K562 (cell line): ENCODE measurements around the gene MYADM. TPM values are rescaled to one million over a fixed set of nuclear protein-coding genes. Genes with fewer than 3 reads are reported as not detected.

ENCODE experiments used
- MCM3 ChIP-seq: fragments of 450-650 bp; IDR thresholded peaks from 2 replicates; pipeline ENCODE4 v1.6.1; 2016
- NBN ChIP-seq: fragments of 450-650 bp; IDR thresholded peaks from 2 replicates; pipeline ENCODE4 v1.6.1; 2016; ENCODE audit warnings: low read depth, mild to moderate bottlenecking
- NEUROD1 ChIP-seq: fragments of 150-350 bp; IDR thresholded peaks from 2 replicates; pipeline ENCODE4 v1.6.1; 2014; ENCODE audit warnings: borderline replicate concordance, low read length, low read depth; ENCODE audit not compliant: partially characterized antibody
- PHB ChIP-seq: fragments of 250-450 bp; sonication (Bioruptor Pico); IDR thresholded peaks from 2 replicates; pipeline ENCODE4 v1.5.0; 2021
- PHTF2 ChIP-seq: fragments of 250-450 bp; sonication (Bioruptor Pico); IDR thresholded peaks from 2 replicates; pipeline ENCODE4 v1.5.0; 2021; ENCODE audit warnings: mild to moderate bottlenecking
- SMC3 ChIP-seq: conservative IDR thresholded peaks from 2 replicates; pipeline ENCODE4 v1.6.1; 2011; ENCODE audit warnings: low read depth, low read length, improper control_type of control experiment; ENCODE audit not compliant: insufficient read depth
- ZBTB8A ChIP-seq: fragments of 450-650 bp; IDR thresholded peaks from 2 replicates; pipeline ENCODE4 v1.6.1; 2018; ENCODE audit warnings: mild to moderate bottlenecking, moderate library complexity; ENCODE audit not compliant: partially characterized antibody
- ZNF143 ChIP-seq: sonication (generic); formaldehyde crosslinking; IDR thresholded peaks from 2 replicates; pipeline ENCODE4 v1.9.0; 2022; ENCODE audit warnings: mild to moderate bottlenecking, missing genetic modification reagents
- polyA plus RNA-seq, 8 experiments: library from polyadenylated mRNA; depleted of rRNA in 4 of 8; stranded (reverse) in 5 of 8; unstranded in 3 of 8; fragments of >200 nt; fragmentation: Nextera tagmentation in 2 of 8; fragmentation: Illumina TruSeq in 1 of 8; extraction: Ambion mirVana in 2 of 8; extraction: Trizol in 1 of 8; gene quantifications; 2 replicates each; pipeline versions ENCODE4 v1.2.1 to v1.2.3, GENCODE V29; 2011 to 2014; ENCODE audit warnings: inconsistent platforms in 1 of 8, missing spikeins in 1 of 8
- total RNA-seq, 7 experiments: library from RNA; depleted of rRNA in 6 of 7; stranded (reverse); fragments of >200 nt in 6 of 7; fragmentation: Illumina TruSeq in 2 of 7; extraction: Trizol in 2 of 7; gene quantifications; 2 replicates each; pipeline versions ENCODE4 v1.2.1 to v1.2.3, GENCODE V29; 2011 to 2021; ENCODE audit warnings: low replicate concordance in 1 of 7
- TF ChIP-seq, protein P1 (sequence below), 2 experiments: fragments of 450-650 bp; formaldehyde crosslinking in 1 of 2; IDR thresholded peaks; 2 replicates each; pipeline versions ENCODE4 v1.4.0 to v1.6.1; 2014 to 2020; ENCODE audit warnings: mild to moderate bottlenecking in 2 of 2, borderline replicate concordance in 1 of 2, low read depth in 1 of 2
- TF ChIP-seq, protein P2 (sequence below): sonication (generic); formaldehyde crosslinking; IDR thresholded peaks from 2 replicates; pipeline ENCODE4 v1.8.1; 2022; ENCODE audit warnings: missing genetic modification reagents
- TF ChIP-seq, protein P3 (sequence below): fragments of 450-650 bp; formaldehyde crosslinking; IDR thresholded peaks from 2 replicates; pipeline ENCODE4 v1.4.0; 2020; ENCODE audit warnings: mild to moderate bottlenecking, moderate library complexity
- TF ChIP-seq, protein P4 (sequence below): fragments of 250-450 bp; sonication (Bioruptor Pico); IDR thresholded peaks from 2 replicates; pipeline ENCODE4 v1.5.0; 2021; ENCODE audit warnings: mild to moderate bottlenecking, borderline replicate concordance

The MYADM gene
- total and polyA plus RNA-seq, 9 of the 15 experiments (the other 6 are each of a cell fraction or from before 2014, with no cell fraction given), result 4.5 to 70.3 (median 14.4) TPM

DNA sequence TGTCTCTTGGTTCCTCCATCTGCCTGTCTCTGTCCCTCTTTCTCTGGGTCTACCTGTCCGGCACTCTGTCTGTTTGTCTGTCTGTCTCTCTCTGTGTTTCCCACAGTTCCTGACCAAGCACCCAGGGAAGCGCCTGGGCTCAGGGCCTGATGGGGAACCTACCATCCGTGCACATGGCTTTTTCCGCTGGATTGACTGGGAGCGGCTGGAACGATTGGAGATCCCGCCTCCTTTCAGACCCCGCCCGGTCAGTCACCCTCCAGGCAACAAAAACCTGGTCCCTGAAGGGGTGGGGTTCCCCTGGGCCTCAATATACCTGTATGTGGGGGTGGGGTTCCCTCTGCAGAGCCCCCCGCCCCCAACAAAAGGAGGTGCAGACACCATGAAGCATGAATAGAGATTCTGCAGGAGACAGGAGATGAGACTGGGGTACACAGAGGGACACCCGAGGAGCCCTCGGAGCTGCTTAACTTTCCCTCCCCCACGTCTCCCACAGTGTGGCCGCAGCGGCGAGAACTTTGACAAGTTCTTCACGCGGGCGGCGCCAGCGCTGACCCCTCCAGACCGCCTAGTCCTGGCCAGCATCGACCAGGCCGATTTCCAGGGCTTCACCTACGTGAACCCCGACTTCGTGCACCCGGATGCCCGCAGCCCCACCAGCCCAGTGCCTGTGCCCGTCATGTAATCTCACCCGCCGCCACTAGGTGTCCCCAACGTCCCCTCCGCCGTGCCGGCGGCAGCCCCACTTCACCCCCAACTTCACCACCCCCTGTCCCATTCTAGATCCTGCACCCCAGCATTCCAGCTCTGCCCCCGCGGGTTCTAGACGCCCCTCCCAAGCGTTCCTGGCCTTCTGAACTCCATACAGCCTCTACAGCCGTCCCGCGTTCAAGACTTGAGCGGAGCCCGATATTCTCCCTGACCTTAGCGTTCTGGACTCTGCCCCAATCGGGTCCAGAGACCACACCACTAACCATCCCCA is 38.8 kb downstream of the MYADM start (continued):
- TF ChIP-seq, protein P1, sequence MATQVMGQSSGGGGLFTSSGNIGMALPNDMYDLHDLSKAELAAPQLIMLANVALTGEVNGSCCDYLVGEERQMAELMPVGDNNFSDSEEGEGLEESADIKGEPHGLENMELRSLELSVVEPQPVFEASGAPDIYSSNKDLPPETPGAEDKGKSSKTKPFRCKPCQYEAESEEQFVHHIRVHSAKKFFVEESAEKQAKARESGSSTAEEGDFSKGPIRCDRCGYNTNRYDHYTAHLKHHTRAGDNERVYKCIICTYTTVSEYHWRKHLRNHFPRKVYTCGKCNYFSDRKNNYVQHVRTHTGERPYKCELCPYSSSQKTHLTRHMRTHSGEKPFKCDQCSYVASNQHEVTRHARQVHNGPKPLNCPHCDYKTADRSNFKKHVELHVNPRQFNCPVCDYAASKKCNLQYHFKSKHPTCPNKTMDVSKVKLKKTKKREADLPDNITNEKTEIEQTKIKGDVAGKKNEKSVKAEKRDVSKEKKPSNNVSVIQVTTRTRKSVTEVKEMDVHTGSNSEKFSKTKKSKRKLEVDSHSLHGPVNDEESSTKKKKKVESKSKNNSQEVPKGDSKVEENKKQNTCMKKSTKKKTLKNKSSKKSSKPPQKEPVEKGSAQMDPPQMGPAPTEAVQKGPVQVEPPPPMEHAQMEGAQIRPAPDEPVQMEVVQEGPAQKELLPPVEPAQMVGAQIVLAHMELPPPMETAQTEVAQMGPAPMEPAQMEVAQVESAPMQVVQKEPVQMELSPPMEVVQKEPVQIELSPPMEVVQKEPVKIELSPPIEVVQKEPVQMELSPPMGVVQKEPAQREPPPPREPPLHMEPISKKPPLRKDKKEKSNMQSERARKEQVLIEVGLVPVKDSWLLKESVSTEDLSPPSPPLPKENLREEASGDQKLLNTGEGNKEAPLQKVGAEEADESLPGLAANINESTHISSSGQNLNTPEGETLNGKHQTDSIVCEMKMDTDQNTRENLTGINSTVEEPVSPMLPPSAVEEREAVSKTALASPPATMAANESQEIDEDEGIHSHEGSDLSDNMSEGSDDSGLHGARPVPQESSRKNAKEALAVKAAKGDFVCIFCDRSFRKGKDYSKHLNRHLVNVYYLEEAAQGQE (IDR thresholded peaks at IDR 0.05; ENCODE audit: borderline replicate concordance), result peak; percentile 56; the same call in 1 of the 2 replicates
- TF ChIP-seq, protein P1 (CRISPR knock-in tag; IDR thresholded peaks at IDR 0.05; ENCODE audit: low read depth), result no peak
- TF ChIP-seq ZBTB8A, result no peak
- TF ChIP-seq, protein P2, sequence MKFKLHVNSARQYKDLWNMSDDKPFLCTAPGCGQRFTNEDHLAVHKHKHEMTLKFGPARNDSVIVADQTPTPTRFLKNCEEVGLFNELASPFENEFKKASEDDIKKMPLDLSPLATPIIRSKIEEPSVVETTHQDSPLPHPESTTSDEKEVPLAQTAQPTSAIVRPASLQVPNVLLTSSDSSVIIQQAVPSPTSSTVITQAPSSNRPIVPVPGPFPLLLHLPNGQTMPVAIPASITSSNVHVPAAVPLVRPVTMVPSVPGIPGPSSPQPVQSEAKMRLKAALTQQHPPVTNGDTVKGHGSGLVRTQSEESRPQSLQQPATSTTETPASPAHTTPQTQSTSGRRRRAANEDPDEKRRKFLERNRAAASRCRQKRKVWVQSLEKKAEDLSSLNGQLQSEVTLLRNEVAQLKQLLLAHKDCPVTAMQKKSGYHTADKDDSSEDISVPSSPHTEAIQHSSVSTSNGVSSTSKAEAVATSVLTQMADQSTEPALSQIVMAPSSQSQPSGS, result no peak
- no peak for TF ChIP-seq ZNF143 (CRISPR knock-in tag)
- TF ChIP-seq, protein P3, sequence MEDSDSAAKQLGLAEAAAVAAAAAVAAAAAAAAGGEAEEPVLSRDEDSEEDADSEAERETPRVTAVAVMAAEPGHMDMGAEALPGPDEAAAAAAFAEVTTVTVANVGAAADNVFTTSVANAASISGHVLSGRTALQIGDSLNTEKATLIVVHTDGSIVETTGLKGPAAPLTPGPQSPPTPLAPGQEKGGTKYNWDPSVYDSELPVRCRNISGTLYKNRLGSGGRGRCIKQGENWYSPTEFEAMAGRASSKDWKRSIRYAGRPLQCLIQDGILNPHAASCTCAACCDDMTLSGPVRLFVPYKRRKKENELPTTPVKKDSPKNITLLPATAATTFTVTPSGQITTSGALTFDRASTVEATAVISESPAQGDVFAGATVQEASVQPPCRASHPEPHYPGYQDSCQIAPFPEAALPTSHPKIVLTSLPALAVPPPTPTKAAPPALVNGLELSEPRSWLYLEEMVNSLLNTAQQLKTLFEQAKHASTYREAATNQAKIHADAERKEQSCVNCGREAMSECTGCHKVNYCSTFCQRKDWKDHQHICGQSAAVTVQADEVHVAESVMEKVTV (CRISPR knock-in tag), result 0 out of 2 replicates have a peak, but pooled peaks have one; percentile 12
- no peak for TF ChIP-seq NBN
- no peak for TF ChIP-seq PHB (CRISPR knock-in tag)
- TF ChIP-seq MCM3, result no peak
- TF ChIP-seq NEUROD1, result no peak
- TF ChIP-seq, protein P4, sequence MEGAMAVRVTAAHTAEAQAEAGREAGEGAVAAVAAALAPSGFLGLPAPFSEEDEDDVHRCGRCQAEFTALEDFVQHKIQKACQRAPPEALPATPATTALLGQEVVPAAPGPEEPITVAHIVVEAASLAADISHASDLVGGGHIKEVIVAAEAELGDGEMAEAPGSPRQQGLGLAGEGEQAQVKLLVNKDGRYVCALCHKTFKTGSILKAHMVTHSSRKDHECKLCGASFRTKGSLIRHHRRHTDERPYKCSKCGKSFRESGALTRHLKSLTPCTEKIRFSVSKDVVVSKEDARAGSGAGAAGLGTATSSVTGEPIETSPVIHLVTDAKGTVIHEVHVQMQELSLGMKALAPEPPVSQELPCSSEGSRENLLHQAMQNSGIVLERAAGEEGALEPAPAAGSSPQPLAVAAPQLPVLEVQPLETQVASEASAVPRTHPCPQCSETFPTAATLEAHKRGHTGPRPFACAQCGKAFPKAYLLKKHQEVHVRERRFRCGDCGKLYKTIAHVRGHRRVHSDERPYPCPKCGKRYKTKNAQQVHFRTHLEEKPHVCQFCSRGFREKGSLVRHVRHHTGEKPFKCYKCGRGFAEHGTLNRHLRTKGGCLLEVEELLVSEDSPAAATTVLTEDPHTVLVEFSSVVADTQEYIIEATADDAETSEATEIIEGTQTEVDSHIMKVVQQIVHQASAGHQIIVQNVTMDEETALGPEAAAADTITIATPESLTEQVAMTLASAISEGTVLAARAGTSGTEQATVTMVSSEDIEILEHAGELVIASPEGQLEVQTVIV, result no peak
- peak; percentile 48; the same call in 1 of the 2 replicates for TF ChIP-seq SMC3
- no peak for TF ChIP-seq PHTF2 (CRISPR knock-in tag)
